HG02571 (cell line): ENCODE data around the gene GPR101.
"Not testable (repeated sequence)": the region's sequence is repeated elsewhere in the genome, so short reads cannot be mapped to it uniquely, and the experiment has no call there.

Source experiments
- ATAC-seq: cut with Tn5 transposase; IDR thresholded peaks from one replicate; pipeline ENCODE4 v1.9.1; 2021; ENCODE audit warnings: mild to moderate bottlenecking, moderate library complexity; ENCODE audit not compliant: unreplicated experiment

Gene GPR101

DNA sequence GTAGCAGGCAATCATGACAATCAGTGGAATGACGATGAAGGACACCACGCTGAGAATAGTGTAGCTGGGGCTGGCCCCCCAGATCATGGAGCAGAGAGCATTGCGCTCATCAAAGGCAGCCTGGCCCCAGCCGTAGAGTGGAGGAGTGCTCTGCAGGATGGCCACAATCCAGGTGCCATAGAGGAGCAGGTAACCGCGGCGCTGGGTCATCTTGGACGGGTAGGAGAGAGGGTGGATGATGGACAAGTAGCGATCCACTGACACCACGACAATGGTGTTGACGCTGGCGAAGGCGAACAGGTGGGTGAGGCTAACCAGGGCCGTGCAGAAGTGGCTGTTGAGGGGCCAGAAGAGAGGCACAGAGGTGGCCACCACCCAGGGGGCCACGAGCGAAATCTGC is 2.8 kb downstream of the GPR101 start:
- ATAC-seq: no peak

GRCh38 chrX:137028699-137029098 is 5.1 kb downstream of the GPR101 start:
- ATAC-seq: no peak

GRCh38 chrX:137025930-137026329 is 7.9 kb downstream of the GPR101 start:
- ATAC-seq: no peak

GRCh38 chrX:137000236-137000635 is 33.6 kb downstream of the GPR101 start:
- not testable (repeated sequence) for ATAC-seq

DNA sequence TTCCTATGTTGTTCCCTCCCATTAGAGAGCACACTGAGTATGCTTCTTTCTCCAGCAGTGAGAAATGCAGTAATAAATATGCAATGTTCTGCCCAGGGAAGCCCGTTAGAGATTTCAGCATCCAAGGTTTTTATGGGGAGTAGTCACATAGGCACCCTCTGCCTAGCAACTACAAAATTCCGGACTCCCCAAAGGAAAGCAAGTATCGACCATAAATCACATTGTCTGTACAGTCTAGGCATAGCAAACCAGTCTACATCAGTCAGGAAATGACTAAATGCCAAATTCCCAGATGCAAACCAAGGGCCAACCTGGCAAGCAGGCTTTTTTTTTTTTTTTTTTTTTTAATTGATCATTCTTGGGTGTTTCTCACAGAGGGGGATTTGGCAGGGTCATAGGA is 34.8 kb downstream of the GPR101 start:
- ATAC-seq: no peak
